Natural killer cell (primary cell): ENCODE results near the gene FKBP9. TPM values are rescaled to one million over a fixed set of nuclear protein-coding genes. Genes with fewer than 3 reads are reported as not detected.
A peak's percentile ranks its signal among the peaks of the same experiment; 100 is the strongest.

Experiments used
- ATAC-seq, 3 donors: fragments of 150-1000 bp in 2 of 3; fragments of 200-7000 bp in 1 of 3; cut with Tn5 transposase; 1 replicate in 1 of 3; 2 replicates in 2 of 3; pipeline ENCODE4 v1.10.0; 2021; ENCODE audit warnings: mild to moderate bottlenecking in 2 of 3, moderate library complexity in 2 of 3
- DNase-seq, 2 donors: peaks; one replicate each; pipeline versions ENCODE4 v3.0.0 to v3.0.0-alpha.2; 2013 to 2021; ENCODE audit warnings: mixed read lengths in 1 of 2
- H3K27ac ChIP-seq: one replicate; pipeline ENCODE4 v1.5.1; 2013; ENCODE audit warnings: mild to moderate bottlenecking, low read length
- H3K27me3 ChIP-seq: one replicate; pipeline ENCODE4 v1.6.1; 2013; ENCODE audit warnings: low read length; ENCODE audit not compliant: control insufficient read depth, insufficient read depth
- H3K36me3 ChIP-seq: one replicate; pipeline ENCODE4 v1.6.1; 2013; ENCODE audit warnings: low read length; ENCODE audit not compliant: control insufficient read depth, insufficient read depth
- H3K4me1 ChIP-seq: one replicate; pipeline ENCODE4 v1.6.1; 2013; ENCODE audit warnings: low read length; ENCODE audit not compliant: control insufficient read depth, insufficient read depth
- H3K4me3 ChIP-seq: one replicate; pipeline ENCODE4 v1.5.1; 2013; ENCODE audit warnings: low read length
- H3K9me3 ChIP-seq: one replicate; pipeline ENCODE4 v1.6.1; 2013; ENCODE audit warnings: low read length; ENCODE audit not compliant: control insufficient read depth, insufficient read depth
- H3K27ac Mint-ChIP-seq, 2 donors: one replicate each; pipeline ENCODE4 v1.8.0; 2022; ENCODE audit warnings: mild to moderate bottlenecking in 2 of 2, mixed read lengths in 2 of 2, moderate library complexity in 1 of 2
- H3K27me3 Mint-ChIP-seq, 2 donors: one replicate each; pipeline ENCODE4 v1.8.0; 2022; ENCODE audit warnings: low read depth in 2 of 2, mixed read lengths in 2 of 2
- H3K36me3 Mint-ChIP-seq: one replicate; pipeline ENCODE4 v1.8.0; 2022; ENCODE audit warnings: mixed read lengths
- H3K4me1 Mint-ChIP-seq, 2 donors: one replicate each; pipeline ENCODE4 v1.8.0; 2022; ENCODE audit warnings: mixed read lengths in 2 of 2
- H3K4me3 Mint-ChIP-seq: one replicate; pipeline ENCODE4 v1.8.0; 2022; ENCODE audit warnings: mild to moderate bottlenecking, moderate library complexity, mixed read lengths
- H3K9me3 Mint-ChIP-seq, 2 donors: one replicate each; pipeline ENCODE4 v1.8.0; 2022; ENCODE audit warnings: mixed read lengths in 2 of 2
- CTCF ChIP-seq: fragments of 200-600 bp; IDR thresholded peaks from one replicate; pipeline ENCODE4 v1.8.0; 2022; ENCODE audit warnings: antibody characterized with exemption
- WGBS: methylation state at CpG from one replicate; pipeline ENCODE4 v1.1.7; 2013; ENCODE audit warnings: missing lambda C conversion rate; ENCODE audit not compliant: insufficient coverage; 5-methylcytosine and 5-hydroxymethylcytosine counted together
- intact Hi-C: fragments of 100-400 bp; cut with micrococcal nuclease; formaldehyde crosslinking; loops from one replicate; pipeline ENCODE4 v1.14.2; 2022
- total RNA-seq, 4 donors: library from RNA; stranded (reverse); fragments of 120-200 nt in 1 of 4; gene quantifications; one replicate each; pipeline versions ENCODE4 v1.2.3 to v1.2.4, GENCODE V29; 2013 to 2022

The FKBP9 gene
- total RNA-seq, 3 donors from 2014 or later (not counting 1 experiment from before 2014, with no cell fraction given): 2.3 TPM; not detected in 2

- H3K36me3 Mint-ChIP-seq: no peaks in the 10 kb centered on the region
- H3K27ac ChIP-seq: no peak overlapping the region
- peaks cover 11% of the 10 kb centered on the region for H3K4me1 ChIP-seq
- no peak for TF ChIP-seq CTCF
- H3K27ac Mint-ChIP-seq: peak overlapping the region in 1 of 2 donors; percentile 78
- H3K4me3 Mint-ChIP-seq: peak overlapping the region; percentile 97
- peaks cover 11 to 16% of the 10 kb centered on the region in 2 donors for H3K4me1 Mint-ChIP-seq
- H3K27me3 Mint-ChIP-seq: peaks cover 0 to 7% of the 10 kb centered on the region in 2 donors
- DNase-seq (no peak), ATAC-seq (peak in 1 of 3 donors; percentile 14)
- no peaks in the 10 kb centered on the region for H3K36me3 ChIP-seq
- peak overlapping the region; percentile 66 for H3K4me3 ChIP-seq
- H3K27me3 ChIP-seq: no peaks in the 10 kb centered on the region
- no peaks in the 10 kb centered on the region for H3K9me3 Mint-ChIP-seq
- WGBS: 23% methylated on average over 21 of the region's 22 CpGs
- intact Hi-C loops: loop anchor here (5.0 kb wide), 1 partner anchor 50 kb away; the partner anchor contains the start of gene KBTBD2
- no peaks in the 10 kb centered on the region for H3K9me3 ChIP-seq
These were observed 15.4 kb upstream of the FKBP9 start for GRCh38 chr7:32941681-32942414.

GRCh38 chr7:32942415-32943251 is 14.6 kb upstream of the FKBP9 start:
- Histone ChIP-seq H3K4me3 (peak overlapping the region; percentile 66), H3K9me3 (no peaks in the 10 kb centered on the region), H3K36me3 (no peaks in the 10 kb centered on the region), H3K4me1 (peaks cover 11% of the 10 kb centered on the region), H3K27ac (peak overlapping the region; percentile 57), H3K27me3 (no peaks in the 10 kb centered on the region)
- Mint-ChIP-seq H3K4me1 (peaks cover 11 to 16% of the 10 kb centered on the region in 2 donors), H3K36me3 (no peaks in the 10 kb centered on the region), H3K27me3 (peaks cover 0 to 8% of the 10 kb centered on the region in 2 donors), H3K27ac (peak overlapping the region in 1 of 2 donors; percentile 78), H3K9me3 (no peaks in the 10 kb centered on the region), H3K4me3 (peak overlapping the region; percentile 97)
- DNase-seq (peak; percentile 61 to 82), ATAC-seq (peak; percentile 90 to 92 (median 92))
- WGBS: under 1% methylated on average over 95 of the region's 95 CpGs
- peak; percentile 61 for TF ChIP-seq CTCF
- intact Hi-C loops: loop anchor here (1.0 to 5.0 kb wide), 3 partner anchors 50 to 142 kb away; partner anchors contain the start of gene KBTBD2

GRCh38 chr7:32943252-32944030 is 13.8 kb upstream of the FKBP9 start:
- H3K9me3 Mint-ChIP-seq: peaks cover 0 to 2% of the 10 kb centered on the region in 2 donors
- H3K4me1 Mint-ChIP-seq: peaks cover 11 to 16% of the 10 kb centered on the region in 2 donors
- H3K27me3 ChIP-seq: no peaks in the 10 kb centered on the region
- peak overlapping the region; percentile 63 for H3K4me3 Mint-ChIP-seq
- H3K4me3 ChIP-seq: no peak overlapping the region
- no peaks in the 10 kb centered on the region for H3K36me3 ChIP-seq
- peaks cover 7% of the 10 kb centered on the region for H3K9me3 ChIP-seq
- peaks cover 3 to 17% of the 10 kb centered on the region in 2 donors for H3K27me3 Mint-ChIP-seq
- H3K4me1 ChIP-seq: peaks cover 11% of the 10 kb centered on the region
- intact Hi-C loops: loop anchor here (1.0 to 5.0 kb wide), 3 partner anchors 51 to 143 kb away; partner anchors contain the start of gene KBTBD2
- H3K36me3 Mint-ChIP-seq: no peaks in the 10 kb centered on the region
- H3K27ac ChIP-seq: no peak overlapping the region
- WGBS: 14% methylated on average over 6 of the region's 6 CpGs
- ATAC-seq (no peak), DNase-seq (no peak)
- peak overlapping the region in 1 of 2 donors; percentile 78 for H3K27ac Mint-ChIP-seq
- peak; percentile 24 for TF ChIP-seq CTCF
